GM23248 (cell line): ENCODE measurements around the gene SPEM2. TPM values are rescaled to one million over a fixed set of nuclear protein-coding genes. Genes with fewer than 3 reads are reported as not detected.

ENCODE experiments used
- DNase-seq: peaks from one replicate; pipeline ENCODE4 v3.0.0-alpha.2; 2015
- H2AFZ ChIP-seq: fragments of 200-600 bp; sonication (generic); 2 replicates; pipeline ENCODE4 v1.6.1; 2016; ENCODE audit warnings: antibody characterized with exemption
- H3F3A ChIP-seq: fragments of 200-600 bp; sonication (generic); 2 replicates; pipeline ENCODE4 v1.6.1; 2016; ENCODE audit warnings: mild to moderate bottlenecking, antibody characterized with exemption, mixed run types; ENCODE audit not compliant: insufficient read depth
- H3K27ac ChIP-seq: fragments of 200-600 bp; sonication (generic); 2 replicates; pipeline ENCODE4 v1.5.1; 2016; ENCODE audit warnings: mild to moderate bottlenecking
- H3K27me3 ChIP-seq: fragments of 200-600 bp; sonication (generic); replicated peaks from 2 replicates; pipeline ENCODE4 v1.6.1; 2016; ENCODE audit warnings: mild to moderate bottlenecking; ENCODE audit not compliant: insufficient read depth
- H3K36me3 ChIP-seq: fragments of 200-600 bp; sonication (generic); 2 replicates; pipeline ENCODE4 v1.6.1; 2016; ENCODE audit warnings: low read depth, mild to moderate bottlenecking
- H3K4me1 ChIP-seq: fragments of 200-600 bp; sonication (generic); 2 replicates; pipeline ENCODE4 v1.6.1; 2016; ENCODE audit warnings: mild to moderate bottlenecking; ENCODE audit not compliant: insufficient read depth
- H3K4me2 ChIP-seq: fragments of 200-600 bp; sonication (generic); one replicate; pipeline ENCODE4 v1.6.1; 2016; ENCODE audit warnings: mild to moderate bottlenecking; ENCODE audit not compliant: unreplicated experiment
- H3K4me3 ChIP-seq: fragments of 200-600 bp; sonication (generic); 2 replicates; pipeline ENCODE4 v1.5.1; 2016; ENCODE audit warnings: mild to moderate bottlenecking
- H3K79me2 ChIP-seq: fragments of 200-600 bp; sonication (generic); 2 replicates; pipeline ENCODE4 v1.6.1; 2016; ENCODE audit warnings: mild to moderate bottlenecking; ENCODE audit not compliant: insufficient read depth
- H3K9ac ChIP-seq: fragments of 200-600 bp; sonication (generic); 2 replicates; pipeline ENCODE4 v1.6.1; 2016; ENCODE audit warnings: mild to moderate bottlenecking
- H3K9me2 ChIP-seq: fragments of 200-600 bp; sonication (generic); 2 replicates; pipeline ENCODE4 v1.6.1; 2016; ENCODE audit warnings: mixed run types, mild to moderate bottlenecking, moderate library complexity; ENCODE audit not compliant: insufficient read depth
- H3K9me3 ChIP-seq: fragments of 200-600 bp; sonication (generic); one replicate; pipeline ENCODE4 v1.6.1; 2017; ENCODE audit warnings: low read depth
- H4K20me1 ChIP-seq: fragments of 200-600 bp; sonication (generic); 2 replicates; pipeline ENCODE4 v1.6.0; 2016; ENCODE audit not compliant: insufficient read depth
- EZH2 ChIP-seq: fragments of 200-600 bp; sonication (generic); IDR thresholded peaks from 2 replicates; pipeline ENCODE4 v1.6.1; 2018; ENCODE audit warnings: antibody characterized with exemption, mild to moderate bottlenecking; ENCODE audit not compliant: insufficient read depth, poor library complexity, severe bottlenecking
- EZH2phosphoT487 ChIP-seq: fragments of 200-600 bp; sonication (generic); IDR thresholded peaks from 2 replicates; pipeline ENCODE4 v1.6.1; 2018; ENCODE audit warnings: antibody characterized with exemption, moderate library complexity, mild to moderate bottlenecking, low read depth; ENCODE audit not compliant: insufficient read depth
- WGBS, 2 experiments: methylation state at CpG; one replicate each; pipeline ENCODE4 v1.1.6; 2015 to 2017; ENCODE audit warnings: low lambda C conversion rate in 2 of 2, low coverage in 1 of 2; ENCODE audit errors: missing lambda C conversion rate in 2 of 2; 5-methylcytosine and 5-hydroxymethylcytosine counted together
- in situ Hi-C: fragments of 300-500 bp; cut with MboI; formaldehyde crosslinking; loops from 2 replicates; pipeline ENCODE4 v1.15.0; 2020
- polyA plus RNA-seq: library from polyadenylated mRNA; unstranded; fragments of >200 nt; fragmentation: Nextera tagmentation; extraction: Ambion mirVana; gene quantifications from 2 replicates; pipeline ENCODE4 v1.2.1, GENCODE V29; 2016
- total RNA-seq: library from RNA; depleted of rRNA; stranded (reverse); fragments of >200 nt; shearing (Covaris generic); gene quantifications from 2 replicates; pipeline ENCODE4 v1.2.3, GENCODE V29; 2014; rRNA removed

SPEM2 gene
- total and polyA plus RNA-seq, 2 experiments from 2014 or later: not detected

DNA sequence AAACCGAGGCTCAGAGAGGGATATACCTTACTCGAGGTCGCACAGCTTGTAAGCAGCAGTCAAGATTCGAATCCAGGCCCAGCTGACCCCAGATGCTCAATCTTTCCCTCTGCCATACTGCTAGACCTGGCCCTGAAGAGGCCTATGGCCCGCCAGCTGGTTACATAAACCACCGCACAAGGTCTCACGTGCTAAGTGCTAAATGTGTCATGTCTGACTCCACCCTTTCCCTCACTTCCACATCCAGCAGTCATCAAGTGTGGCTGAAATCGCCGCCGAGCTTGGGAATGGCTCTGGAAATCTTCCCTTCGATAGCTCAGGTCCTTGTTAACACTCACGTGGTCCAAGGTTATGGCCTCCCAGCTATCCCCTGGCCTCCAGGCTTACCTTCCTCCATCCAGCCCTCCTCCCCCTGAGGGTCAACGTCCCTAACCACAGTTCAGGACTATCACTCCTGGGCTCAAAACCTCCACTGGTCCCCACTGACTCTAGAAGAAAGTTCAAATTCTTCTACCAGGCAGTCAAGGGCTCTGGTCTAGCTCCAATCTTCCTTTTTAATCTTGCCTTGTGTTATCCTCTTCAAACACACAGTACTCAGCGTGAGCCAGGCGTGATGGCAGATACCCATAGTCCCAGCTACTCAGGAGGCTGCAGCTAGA is 50.5 kb downstream of the SPEM2 start:
- Histone ChIP-seq H3K4me3 (no peak overlapping the region), H3K36me3 (no peaks in the 10 kb centered on the region), H3K4me1 (peaks cover 31% of the 10 kb centered on the region), H3K9me2 (no peaks in the 10 kb centered on the region), H3K9me3 (no peaks in the 10 kb centered on the region), H3K9ac (peak overlapping the region; percentile 99), H3K27ac (peak overlapping the region; percentile 99), H4K20me1 (peaks cover 5% of the 10 kb centered on the region; the same call in 1 of the 2 replicates), H3K4me2 (peak overlapping the region; percentile 98), H2AFZ (no peak overlapping the region), H3K27me3 (no peaks in the 10 kb centered on the region), H3F3A (peaks cover 47% of the 10 kb centered on the region), H3K79me2 (peaks cover 97% of the 10 kb centered on the region)
- in situ Hi-C loops: no loop called here
- peak; percentile 92 for DNase-seq
- TF ChIP-seq EZH2: no peak
- no peak for TF ChIP-seq EZH2phosphoT487
- WGBS, 2 experiments: 30% methylated on average over 15 of the region's 15 CpGs

DNA sequence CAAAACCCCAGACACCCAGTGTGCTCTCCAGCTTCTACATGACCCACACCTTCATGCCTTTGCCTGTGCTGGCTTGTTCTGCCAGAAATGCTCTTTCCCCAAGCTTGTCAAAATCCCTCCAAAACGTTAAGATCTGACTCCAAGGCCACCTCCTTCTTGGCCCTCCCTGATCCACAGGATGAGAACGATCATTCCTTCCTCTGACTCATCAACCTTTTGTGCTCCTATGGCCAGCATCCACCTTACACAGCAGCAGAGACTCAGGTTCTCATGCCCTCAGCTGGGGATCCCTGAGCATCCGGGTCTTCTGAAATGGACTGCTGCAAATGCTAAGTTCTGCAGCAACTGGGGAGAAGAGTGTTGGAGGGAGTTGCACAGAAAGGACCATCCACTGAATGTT is 51.1 kb downstream of the SPEM2 start:
- Histone ChIP-seq H3K36me3 (no peaks in the 10 kb centered on the region), H3K9me3 (no peaks in the 10 kb centered on the region), H4K20me1 (peaks cover 5% of the 10 kb centered on the region; the same call in 1 of the 2 replicates), H3K4me1 (peaks cover 31% of the 10 kb centered on the region), H3K27me3 (no peaks in the 10 kb centered on the region), H3K27ac (peak overlapping the region; percentile 99), H3K79me2 (peaks cover 97% of the 10 kb centered on the region), H3K9me2 (no peaks in the 10 kb centered on the region), H3K4me2 (peak overlapping the region; percentile 98), H2AFZ (no peak overlapping the region), H3K4me3 (peak overlapping the region; percentile 79; the same call in 1 of the 2 replicates), H3K9ac (peak overlapping the region; percentile 99), H3F3A (peaks cover 47% of the 10 kb centered on the region)
- peak; percentile 82 for DNase-seq
- TF ChIP-seq EZH2 (no peak), EZH2phosphoT487 (no peak)
- in situ Hi-C loops: no loop called here
- WGBS, 2 experiments: 21 to 24% methylated on average over 3 of the region's 3 CpGs

DNA sequence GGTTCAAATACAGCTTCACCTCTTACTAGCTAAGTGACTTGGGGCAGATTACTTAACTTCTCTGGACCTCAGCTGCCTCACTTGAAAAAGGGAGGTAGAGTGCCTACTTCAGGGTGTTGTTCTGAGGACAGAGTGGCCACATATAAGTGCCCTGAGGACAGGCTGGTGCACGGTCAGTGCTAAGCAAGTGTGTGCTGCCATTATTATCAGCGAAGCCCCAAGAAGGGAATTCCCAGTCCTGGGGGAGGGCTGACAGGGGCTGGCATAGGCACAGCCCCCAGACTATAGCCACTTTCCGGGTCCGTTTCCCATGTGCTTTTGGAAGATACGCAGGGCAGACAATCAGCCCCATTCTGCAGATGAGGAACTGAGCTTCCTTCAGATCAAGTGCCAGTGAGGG is 51.5 kb downstream of the SPEM2 start:
- H3K79me2 ChIP-seq: peaks cover 97% of the 10 kb centered on the region
- DNase-seq: no peak
- peak overlapping the region; percentile 79 for H3K4me3 ChIP-seq
- no peaks in the 10 kb centered on the region for H3K9me2 ChIP-seq
- H3K4me2 ChIP-seq: peak overlapping the region; percentile 98
- H3F3A ChIP-seq: peaks cover 47% of the 10 kb centered on the region
- no peak for TF ChIP-seq EZH2
- TF ChIP-seq EZH2phosphoT487: no peak
- in situ Hi-C loops: no loop called here
- H3K4me1 ChIP-seq: peaks cover 31% of the 10 kb centered on the region
- peaks cover 5% of the 10 kb centered on the region; the same call in 1 of the 2 replicates for H4K20me1 ChIP-seq
- 44 to 59% methylated on average over 5 of the region's 5 CpGs for WGBS, 2 experiments
- no peaks in the 10 kb centered on the region for H3K36me3 ChIP-seq
- H3K27me3 ChIP-seq: no peaks in the 10 kb centered on the region
- H2AFZ ChIP-seq: no peak overlapping the region
- no peaks in the 10 kb centered on the region for H3K9me3 ChIP-seq
- H3K27ac ChIP-seq: peak overlapping the region; percentile 99
- peak overlapping the region; percentile 99 for H3K9ac ChIP-seq

Other genes with a start within 250 kb of the SPEM2 start
Only the 30 nearest of the 39 such genes appear.
- 152 and 355 TPM in 2 replicates for gene GABARAP, start 183.2 kb upstream of the SPEM2 start, total RNA-seq
- 845 and 847 TPM in 2 replicates for gene GABARAP, start 183.2 kb upstream of the SPEM2 start, polyA plus RNA-seq
- 38.9 and 63.2 TPM in 2 replicates for gene CTDNEP1, start 173.9 kb upstream of the SPEM2 start, total RNA-seq
- 30.0 and 30.7 TPM in 2 replicates for gene CTDNEP1, start 173.9 kb upstream of the SPEM2 start, polyA plus RNA-seq
- gene ELP5, start 173.4 kb upstream of the SPEM2 start, total RNA-seq: 25.9 and 32.9 TPM in 2 replicates
- 34.8 and 34.9 TPM in 2 replicates for gene ELP5, start 173.4 kb upstream of the SPEM2 start, polyA plus RNA-seq
- gene CLDN7, start 163.1 kb upstream of the SPEM2 start, total RNA-seq: 4.5 and 5.4 TPM in 2 replicates
- 1.7 and 2.3 TPM in 2 replicates for gene CLDN7, start 163.1 kb upstream of the SPEM2 start, polyA plus RNA-seq
- not detected in 2 replicates for gene SLC2A4, start 143.9 kb upstream of the SPEM2 start, total RNA-seq
- gene SLC2A4, start 143.9 kb upstream of the SPEM2 start, polyA plus RNA-seq: 0.08 TPM in 1 of 2 replicates, not detected in the other
- 0.22 TPM in 1 of 2 replicates, not detected in the other for gene YBX2, start 131.0 kb upstream of the SPEM2 start, total RNA-seq
- gene YBX2, start 131.0 kb upstream of the SPEM2 start, polyA plus RNA-seq: not detected in 2 replicates
- gene EIF5A, start 118.0 kb upstream of the SPEM2 start, total RNA-seq: 869 and 956 TPM in 2 replicates
- 998 and 1,047 TPM in 2 replicates for gene EIF5A, start 118.0 kb upstream of the SPEM2 start, polyA plus RNA-seq
- 50.1 and 81.3 TPM in 2 replicates for gene GPS2, start 110.3 kb upstream of the SPEM2 start, total RNA-seq
- 53.8 and 59.4 TPM in 2 replicates for gene GPS2, start 110.3 kb upstream of the SPEM2 start, polyA plus RNA-seq
- 12.8 and 20.1 TPM in 2 replicates for gene NEURL4, start 96.3 kb upstream of the SPEM2 start, total RNA-seq
- 2.0 and 2.1 TPM in 2 replicates for gene NEURL4, start 96.3 kb upstream of the SPEM2 start, polyA plus RNA-seq
- gene ACAP1, start 89.1 kb upstream of the SPEM2 start, total RNA-seq: 0.89 and 4.4 TPM in 2 replicates
- gene ACAP1, start 89.1 kb upstream of the SPEM2 start, polyA plus RNA-seq: 15.6 and 15.7 TPM in 2 replicates
- gene KCTD11, start 73.5 kb upstream of the SPEM2 start, total RNA-seq: 24.9 and 27.2 TPM in 2 replicates
- gene KCTD11, start 73.5 kb upstream of the SPEM2 start, polyA plus RNA-seq: 15.5 and 16.2 TPM in 2 replicates
- gene TMEM95, start 70.5 kb upstream of the SPEM2 start, total RNA-seq: not detected in 2 replicates
- gene TMEM95, start 70.5 kb upstream of the SPEM2 start, polyA plus RNA-seq: not detected in 2 replicates
- 0.43 and 2.7 TPM in 2 replicates for gene TNK1, start 44.5 kb upstream of the SPEM2 start, total RNA-seq
- gene TNK1, start 44.5 kb upstream of the SPEM2 start, polyA plus RNA-seq: 1.1 and 1.2 TPM in 2 replicates
- 72.8 and 73.9 TPM in 2 replicates for gene PLSCR3, start 31.1 kb upstream of the SPEM2 start, total RNA-seq
- gene PLSCR3, start 31.1 kb upstream of the SPEM2 start, polyA plus RNA-seq: 136 and 153 TPM in 2 replicates
- 18.0 and 59.3 TPM in 2 replicates for gene TMEM256, start 21.5 kb upstream of the SPEM2 start, total RNA-seq
- 40.1 and 44.2 TPM in 2 replicates for gene TMEM256, start 21.5 kb upstream of the SPEM2 start, polyA plus RNA-seq
- 8.0 and 9.5 TPM in 2 replicates for gene NLGN2, start 17.8 kb upstream of the SPEM2 start, total RNA-seq
- gene NLGN2, start 17.8 kb upstream of the SPEM2 start, polyA plus RNA-seq: 3.3 and 3.5 TPM in 2 replicates
- gene SPEM1, start 5.3 kb upstream of the SPEM2 start, total RNA-seq: not detected in 2 replicates
- not detected in 2 replicates for gene SPEM1, start 5.3 kb upstream of the SPEM2 start, polyA plus RNA-seq
- gene SPEM3, start 3.2 kb downstream of the SPEM2 start, total RNA-seq: not detected in 2 replicates
- not detected in 2 replicates for gene SPEM3, start 3.2 kb downstream of the SPEM2 start, polyA plus RNA-seq
- 3.2 and 7.7 TPM in 2 replicates for gene TMEM102, start 9.8 kb downstream of the SPEM2 start, total RNA-seq
- gene TMEM102, start 9.8 kb downstream of the SPEM2 start, polyA plus RNA-seq: 3.4 and 4.3 TPM in 2 replicates
- not detected in 2 replicates for gene FGF11, start 13.9 kb downstream of the SPEM2 start, total RNA-seq
- 0.22 and 0.36 TPM in 2 replicates for gene FGF11, start 13.9 kb downstream of the SPEM2 start, polyA plus RNA-seq
- 3.9 and 4.9 TPM in 2 replicates for gene CHRNB1, start 19.4 kb downstream of the SPEM2 start, total RNA-seq
- 3.5 and 4.2 TPM in 2 replicates for gene CHRNB1, start 19.4 kb downstream of the SPEM2 start, polyA plus RNA-seq
- 32.9 and 35.9 TPM in 2 replicates for gene ZBTB4, start 54.0 kb downstream of the SPEM2 start, total RNA-seq
- gene ZBTB4, start 54.0 kb downstream of the SPEM2 start, polyA plus RNA-seq: 17.7 and 18.2 TPM in 2 replicates
- gene SLC35G6, start 55.8 kb downstream of the SPEM2 start, total RNA-seq: not detected in 2 replicates
- gene SLC35G6, start 55.8 kb downstream of the SPEM2 start, polyA plus RNA-seq: 0.14 TPM in 1 of 2 replicates, not detected in the other
- gene POLR2A, start 58.8 kb downstream of the SPEM2 start, total RNA-seq: 45.9 and 46.2 TPM in 2 replicates
- 74.1 and 75.7 TPM in 2 replicates for gene POLR2A, start 58.8 kb downstream of the SPEM2 start, polyA plus RNA-seq
- 21.9 and 34.3 TPM in 2 replicates for gene TNFSF12, start 123.4 kb downstream of the SPEM2 start, total RNA-seq
- 14.0 and 18.7 TPM in 2 replicates for gene TNFSF12, start 123.4 kb downstream of the SPEM2 start, polyA plus RNA-seq
- gene TNFSF13, start 133.1 kb downstream of the SPEM2 start, total RNA-seq: 1.5 TPM in 1 of 2 replicates, not detected in the other
- 1.4 and 2.0 TPM in 2 replicates for gene TNFSF13, start 133.1 kb downstream of the SPEM2 start, polyA plus RNA-seq
- gene SENP3, start 136.3 kb downstream of the SPEM2 start, total RNA-seq: 82.5 and 111 TPM in 2 replicates
- 1.3 and 1.9 TPM in 2 replicates for gene SENP3, start 136.3 kb downstream of the SPEM2 start, polyA plus RNA-seq
- 51.1 and 55.0 TPM in 2 replicates for gene CD68, start 154.0 kb downstream of the SPEM2 start, total RNA-seq
- 84.5 and 88.1 TPM in 2 replicates for gene CD68, start 154.0 kb downstream of the SPEM2 start, polyA plus RNA-seq
- 127 and 195 TPM in 2 replicates for gene MPDU1, start 158.2 kb downstream of the SPEM2 start, total RNA-seq
- gene MPDU1, start 158.2 kb downstream of the SPEM2 start, polyA plus RNA-seq: 63.2 and 65.9 TPM in 2 replicates
- 3.9 TPM in 1 of 2 replicates, not detected in the other for gene SOX15, start 164.5 kb downstream of the SPEM2 start, total RNA-seq
- gene SOX15, start 164.5 kb downstream of the SPEM2 start, polyA plus RNA-seq: 0.71 and 1.1 TPM in 2 replicates